CD4-positive, alpha-beta T cell (primary cell): Measurements from ENCODE around the gene ADCYAP1R1. TPM values are rescaled to one million over a fixed set of nuclear protein-coding genes. Genes with fewer than 3 reads are reported as not detected.

Experiments
- ATAC-seq: fragments of 200-7000 bp; cut with Tn5 transposase; one replicate; pipeline ENCODE4 v1.10.0; 2022; ENCODE audit warnings: mild to moderate bottlenecking; ENCODE audit not compliant: poor library complexity
- CTCF ChIA-PET: fragments of 350-600 bp; sonication (Branson Sonifier 250); formaldehyde crosslinking; loops from one replicate; lab custom pipeline; 2021; ENCODE audit warnings: antibody characterized with exemption, inconsistent platforms; lab: Charles Lee
- POLR2A ChIA-PET: fragments of 350-600 bp; sonication (Branson Sonifier 250); formaldehyde crosslinking; loops from one replicate; lab custom pipeline; 2021; ENCODE audit warnings: antibody characterized with exemption, inconsistent platforms; lab: Charles Lee
- DNase-seq, 14 experiments: peaks; one replicate each; pipeline ENCODE4 v3.0.0-alpha.2; 2013 to 2020; ENCODE audit warnings: mixed read lengths in 2 of 14
- H3K27ac ChIP-seq, 2 donors: one replicate each; pipeline versions ENCODE4 v1.5.1 to v1.7.0; 2013; ENCODE audit warnings: low read length in 2 of 2, low read depth in 1 of 2, mild to moderate bottlenecking in 1 of 2
- H3K27me3 ChIP-seq, 2 experiments: 1 replicate in 1 of 2; 2 replicates in 1 of 2; pipeline versions ENCODE4 v1.6.1 to v1.7.0; 2013; ENCODE audit warnings: low read length in 2 of 2, control low read depth in 1 of 2, mild to moderate bottlenecking in 1 of 2, moderate library complexity in 1 of 2; ENCODE audit not compliant: insufficient read depth in 2 of 2, control insufficient read depth in 1 of 2
- H3K36me3 ChIP-seq: one replicate; pipeline ENCODE4 v1.6.1; 2013; ENCODE audit warnings: low read length, control low read depth; ENCODE audit not compliant: insufficient read depth
- H3K4me1 ChIP-seq: one replicate; pipeline ENCODE4 v1.6.1; 2013; ENCODE audit warnings: low read length, control low read depth; ENCODE audit not compliant: insufficient read depth
- H3K4me3 ChIP-seq: one replicate; pipeline ENCODE4 v1.5.1; 2013; ENCODE audit warnings: mild to moderate bottlenecking, low read length, moderate library complexity
- H3K9me3 ChIP-seq, 2 experiments: 1 replicate in 1 of 2; 2 replicates in 1 of 2; pipeline versions ENCODE4 v1.6.1 to v1.7.0; 2013; ENCODE audit warnings: low read length in 2 of 2, mild to moderate bottlenecking in 2 of 2, control low read depth in 1 of 2, moderate library complexity in 1 of 2; ENCODE audit not compliant: control insufficient read depth in 1 of 2, insufficient read depth in 1 of 2
- H3K27ac Mint-ChIP-seq: one replicate; pipeline ENCODE4 v1.8.0; 2020; ENCODE audit warnings: mixed read lengths
- H3K27me3 Mint-ChIP-seq: one replicate; pipeline ENCODE4 v1.8.0; 2021; ENCODE audit warnings: mixed read lengths
- H3K36me3 Mint-ChIP-seq: one replicate; pipeline ENCODE4 v1.8.0; 2021; ENCODE audit warnings: low read depth, mixed read lengths
- H3K4me1 Mint-ChIP-seq: one replicate; pipeline ENCODE4 v1.8.0; 2021; ENCODE audit warnings: low read depth, mixed read lengths
- H3K4me3 Mint-ChIP-seq: one replicate; pipeline ENCODE4 v1.8.0; 2020; ENCODE audit warnings: mild to moderate bottlenecking, mixed read lengths
- H3K9me3 Mint-ChIP-seq: one replicate; pipeline ENCODE4 v1.8.0; 2020; ENCODE audit warnings: mixed read lengths
- CTCF ChIP-seq: fragments of 200-600 bp; IDR thresholded peaks from one replicate; pipeline ENCODE4 v1.8.0; 2022; ENCODE audit warnings: antibody characterized with exemption, mild to moderate bottlenecking
- intact Hi-C, 2 experiments: fragments of 100-400 bp; cut with DNase I in 1 of 2; cut with micrococcal nuclease in 1 of 2; formaldehyde crosslinking; loops; one replicate each; pipeline versions ENCODE4 v1.15.1 to v1.9.0; 2023 to 2025; cut with DNase I, micrococcal nuclease
- total RNA-seq, 174 experiments: library from RNA in 2 of 174; stranded (reverse) in 2 of 174; gene quantifications; one replicate each; pipeline ENCODE4 v1.2.3 and lab custom pipeline; 2021 to 2026

Gene ADCYAP1R1
- total RNA-seq, 2 experiments from 2014 or later, result not detected

- POLR2A ChIA-PET, result no interaction called here
- H3K4me1 ChIP-seq, result no peaks in the 10 kb centered on the region
- peaks cover 0 to 11% of the 10 kb centered on the region in 2 experiments for H3K9me3 ChIP-seq
- no peak for TF ChIP-seq CTCF
- Mint-ChIP-seq H3K4me1 (no peaks in the 10 kb centered on the region), H3K27ac (no peak overlapping the region), H3K27me3 (peaks cover 12% of the 10 kb centered on the region), H3K36me3 (no peaks in the 10 kb centered on the region), H3K4me3 (no peak overlapping the region), H3K9me3 (no peaks in the 10 kb centered on the region)
- no peak overlapping the region for H3K4me3 ChIP-seq
- H3K27ac ChIP-seq, result no peak overlapping the region
- ATAC-seq, result no peak
- intact Hi-C loops, result no loop called here
- H3K27me3 ChIP-seq, result peaks cover 0 to 3% of the 10 kb centered on the region in 2 experiments
- CTCF ChIA-PET, result no interaction called here
- H3K36me3 ChIP-seq, result no peaks in the 10 kb centered on the region
- DNase-seq, result no peak
Observed at GRCh38 chr7:31110331-31111108, 58.4 kb downstream of the ADCYAP1R1 start.

- Mint-ChIP-seq H3K27me3 (peaks cover 16% of the 10 kb centered on the region), H3K4me3 (no peak overlapping the region), H3K36me3 (no peaks in the 10 kb centered on the region), H3K27ac (no peak overlapping the region), H3K4me1 (no peaks in the 10 kb centered on the region), H3K9me3 (no peaks in the 10 kb centered on the region)
- ChIA-PET CTCF (no interaction called here), POLR2A (no interaction called here)
- TF ChIP-seq CTCF, result no peak
- Histone ChIP-seq H3K36me3 (no peaks in the 10 kb centered on the region), H3K9me3 (peaks cover 0 to 11% of the 10 kb centered on the region in 2 experiments), H3K27me3 (peaks cover 0 to 3% of the 10 kb centered on the region in 2 experiments), H3K27ac (no peak overlapping the region), H3K4me3 (no peak overlapping the region), H3K4me1 (no peaks in the 10 kb centered on the region)
- intact Hi-C loops, result no loop called here
- ATAC-seq, result no peak
- DNase-seq, result no peak
Observed at GRCh38 chr7:31111109-31111451, 59.0 kb downstream of the ADCYAP1R1 start.

GRCh38 chr7:31113660-31114059 is 61.6 kb downstream of the ADCYAP1R1 start:
- Histone ChIP-seq H3K9me3 (no peaks in the 10 kb centered on the region), H3K27me3 (peaks cover 0 to 3% of the 10 kb centered on the region in 2 experiments), H3K27ac (no peak overlapping the region), H3K36me3 (no peaks in the 10 kb centered on the region), H3K4me3 (no peak overlapping the region), H3K4me1 (no peaks in the 10 kb centered on the region)
- H3K9me3 Mint-ChIP-seq, result no peaks in the 10 kb centered on the region
- no peak for DNase-seq
- H3K27ac Mint-ChIP-seq, result no peak overlapping the region
- CTCF ChIA-PET, result no interaction called here
- no peaks in the 10 kb centered on the region for H3K4me1 Mint-ChIP-seq
- no peaks in the 10 kb centered on the region for H3K36me3 Mint-ChIP-seq
- peaks cover 26% of the 10 kb centered on the region for H3K27me3 Mint-ChIP-seq
- TF ChIP-seq CTCF, result no peak
- no peak overlapping the region for H3K4me3 Mint-ChIP-seq
- POLR2A ChIA-PET, result no interaction called here
- no peak for ATAC-seq
- intact Hi-C loops, result no loop called here
